ENCODE measurements around the gene PHC1.

PHC1 gene

DNA sequence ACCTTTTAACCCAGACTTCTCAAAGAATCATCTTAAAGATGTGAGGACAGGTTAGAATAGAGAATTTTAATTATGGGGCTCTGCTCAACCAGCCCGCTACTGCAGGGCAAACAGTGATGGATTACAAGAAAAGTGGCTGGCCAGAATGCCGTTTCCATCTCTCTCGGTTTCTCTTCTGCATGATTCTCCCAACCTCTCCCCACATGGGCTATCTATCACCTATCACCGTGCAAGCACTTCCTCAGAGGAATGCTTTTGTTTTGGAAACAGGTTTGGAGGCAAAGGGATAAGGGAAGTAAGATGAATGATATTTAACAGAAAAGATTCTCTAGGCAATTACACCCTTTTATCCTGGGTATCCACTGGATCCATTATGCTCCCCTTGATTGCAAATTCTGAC is 37.4 kb upstream of the PHC1 start:
- TF ChIP-seq, protein P1, sequence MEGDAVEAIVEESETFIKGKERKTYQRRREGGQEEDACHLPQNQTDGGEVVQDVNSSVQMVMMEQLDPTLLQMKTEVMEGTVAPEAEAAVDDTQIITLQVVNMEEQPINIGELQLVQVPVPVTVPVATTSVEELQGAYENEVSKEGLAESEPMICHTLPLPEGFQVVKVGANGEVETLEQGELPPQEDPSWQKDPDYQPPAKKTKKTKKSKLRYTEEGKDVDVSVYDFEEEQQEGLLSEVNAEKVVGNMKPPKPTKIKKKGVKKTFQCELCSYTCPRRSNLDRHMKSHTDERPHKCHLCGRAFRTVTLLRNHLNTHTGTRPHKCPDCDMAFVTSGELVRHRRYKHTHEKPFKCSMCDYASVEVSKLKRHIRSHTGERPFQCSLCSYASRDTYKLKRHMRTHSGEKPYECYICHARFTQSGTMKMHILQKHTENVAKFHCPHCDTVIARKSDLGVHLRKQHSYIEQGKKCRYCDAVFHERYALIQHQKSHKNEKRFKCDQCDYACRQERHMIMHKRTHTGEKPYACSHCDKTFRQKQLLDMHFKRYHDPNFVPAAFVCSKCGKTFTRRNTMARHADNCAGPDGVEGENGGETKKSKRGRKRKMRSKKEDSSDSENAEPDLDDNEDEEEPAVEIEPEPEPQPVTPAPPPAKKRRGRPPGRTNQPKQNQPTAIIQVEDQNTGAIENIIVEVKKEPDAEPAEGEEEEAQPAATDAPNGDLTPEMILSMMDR (IDR thresholded peaks at IDR 0.05; ENCODE audit: control insufficient read depth, insufficient read depth, low read depth, low read length, missing control alignments): no peak
- no peak overlapping the region for H3K4me3 ChIP-seq (ENCODE audit: control insufficient read depth, low read depth, low read length)
- no peak for DNase-seq (ENCODE audit: low read depth)

DNA sequence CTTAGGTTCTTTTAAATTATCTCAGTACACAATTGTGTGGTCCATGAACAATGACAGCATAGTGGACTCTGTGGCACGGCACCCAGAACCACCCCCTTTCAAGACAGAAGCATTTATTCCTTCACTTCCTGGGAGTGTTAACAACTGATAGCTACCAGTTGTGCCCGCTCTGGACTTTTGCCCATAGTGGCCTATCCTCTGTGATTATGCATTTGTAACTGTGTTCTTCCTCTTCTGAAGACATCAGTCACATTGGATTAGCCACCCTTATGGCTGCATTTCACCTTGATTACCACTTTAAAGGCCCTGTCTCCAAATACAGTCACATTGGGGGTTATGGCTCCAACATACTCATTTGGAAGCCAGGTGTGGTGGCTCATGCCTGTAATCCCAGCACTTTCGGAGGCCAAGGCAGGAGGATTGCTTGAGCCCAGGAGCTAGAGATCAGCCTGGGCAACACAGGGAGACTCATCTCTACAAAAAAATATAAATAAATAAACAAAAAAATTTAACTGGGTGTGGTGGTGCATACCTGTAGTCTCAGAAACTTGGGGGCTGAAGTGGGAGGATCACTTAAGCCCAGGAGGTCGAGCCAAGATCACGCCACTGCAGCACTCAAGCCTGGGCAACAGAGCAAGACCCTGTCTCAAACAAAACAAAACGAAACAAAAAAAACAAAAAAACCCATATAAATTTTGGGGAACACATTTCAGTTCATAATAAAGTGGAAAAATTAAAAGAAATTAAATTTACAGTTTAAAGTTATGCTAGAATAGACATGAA is 27.6 kb upstream of the PHC1 start:
- TF ChIP-seq, protein P1 (IDR thresholded peaks at IDR 0.05; ENCODE audit: control insufficient read depth, insufficient read depth, low read depth, low read length, missing control alignments): no peak
- no peak overlapping the region for H3K4me3 ChIP-seq (ENCODE audit: control insufficient read depth, low read depth, low read length)
- DNase-seq (ENCODE audit: low read depth): no peak

DNA sequence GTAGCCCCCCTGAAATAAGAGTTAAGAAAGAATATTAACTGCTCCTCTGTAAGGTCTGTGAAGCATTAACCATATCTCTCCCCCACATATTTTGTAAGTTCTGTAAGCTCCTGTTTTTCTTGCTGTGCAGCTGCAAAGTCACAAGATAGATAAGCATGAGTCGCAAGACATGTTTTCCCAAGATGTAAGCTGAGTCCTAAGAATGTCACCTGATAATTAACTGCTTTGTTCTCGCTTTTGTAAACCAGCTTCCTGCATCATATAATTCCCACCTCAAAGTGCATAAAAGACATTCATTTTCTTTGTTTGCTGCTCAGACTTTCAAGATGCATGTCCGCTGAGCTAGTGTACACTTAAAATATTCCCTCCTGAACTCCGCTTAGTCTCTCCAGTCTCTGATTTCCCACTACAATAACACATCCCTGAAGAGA is 27.0 kb upstream of the PHC1 start:
- TF ChIP-seq, protein P1 (IDR thresholded peaks at IDR 0.05; ENCODE audit: control insufficient read depth, insufficient read depth, low read depth, low read length, missing control alignments): no peak

GRCh38 chr12:8890313-8891085 is 23.8 kb upstream of the PHC1 start:
- DNase-seq (ENCODE audit: low read depth): no peak
- TF ChIP-seq, protein P1 (IDR thresholded peaks at IDR 0.05; ENCODE audit: control insufficient read depth, insufficient read depth, low read depth, low read length, missing control alignments): peak; percentile 74
- H3K4me3 ChIP-seq (ENCODE audit: control insufficient read depth, low read depth, low read length): peak overlapping the region; percentile 36

More for the DNA sequence above, 27.0 kb upstream of the PHC1 start:
- no peak for DNase-seq (ENCODE audit: low read depth)
- H3K4me3 ChIP-seq (ENCODE audit: control insufficient read depth, low read depth, low read length): no peak overlapping the region

- TF ChIP-seq, protein P1 (IDR thresholded peaks at IDR 0.05; ENCODE audit: control insufficient read depth, insufficient read depth, low read depth, low read length, missing control alignments): no peak
- no peak for DNase-seq (ENCODE audit: low read depth)
- no peak overlapping the region for H3K4me3 ChIP-seq (ENCODE audit: control insufficient read depth, low read depth, low read length)
These were observed 22.3 kb upstream of the PHC1 start for GRCh38 chr12:8891976-8892375.

- DNase-seq (ENCODE audit: low read depth): no peak
- TF ChIP-seq, protein P1 (IDR thresholded peaks at IDR 0.05; ENCODE audit: control insufficient read depth, insufficient read depth, low read depth, low read length, missing control alignments): no peak
- no peak overlapping the region for H3K4me3 ChIP-seq (ENCODE audit: control insufficient read depth, low read depth, low read length)
These were observed 19.9 kb upstream of the PHC1 start for GRCh38 chr12:8894378-8894777.

All from AG09309 (cell line).